HEK293 (cell line): Measurements from ENCODE around the gene NT5DC2.

Source experiments
- CTCF ChIA-PET: fragments of 350-600 bp; formaldehyde crosslinking; extraction: SDS; loops from one replicate; lab custom pipeline; 2021; ENCODE audit warnings: antibody characterized with exemption; lab: Yijun Ruan, JAX
- POLR2A ChIA-PET: fragments of 300-600 bp; formaldehyde crosslinking; extraction: SDS; loops from one replicate; lab custom pipeline; 2020; ENCODE audit warnings: antibody characterized with exemption, inconsistent platforms; lab: Yijun Ruan, JAX
- H3K27ac ChIP-seq: fragments of 200-500 bp; sonication (Bioruptor generic); 2 replicates; pipeline ENCODE4 v1.5.1; 2014; ENCODE audit warnings: low read depth, low read length, control low read depth, inconsistent platforms; ENCODE audit errors: extremely low read depth
- H3K36me3 ChIP-seq, 2 experiments: fragments of 200-500 bp in 1 of 2; sonication (Bioruptor generic) in 1 of 2; 1 replicate in 1 of 2; 2 replicates in 1 of 2; pipeline ENCODE4 v1.5.1; 2014 to 2017; ENCODE audit warnings: inconsistent platforms in 2 of 2, low read length in 2 of 2; ENCODE audit not compliant: control insufficient read depth in 2 of 2, insufficient read depth in 1 of 2
- H3K4me1 ChIP-seq: fragments of 200-500 bp; sonication (Bioruptor generic); 2 replicates; pipeline ENCODE4 v1.5.1; 2014; ENCODE audit warnings: mild to moderate bottlenecking, low read length, inconsistent platforms; ENCODE audit not compliant: control insufficient read depth, insufficient read depth
- H3K4me3 ChIP-seq: 2 replicates; pipeline ENCODE4 v1.5.1; 2011; ENCODE audit warnings: low read depth, mild to moderate bottlenecking, control low read depth, low read length, moderate library complexity
- H3K9me3 ChIP-seq: fragments of 200-500 bp; sonication (Bioruptor generic); 2 replicates; pipeline ENCODE4 v1.5.1; 2014; ENCODE audit warnings: low read depth, low read length, inconsistent platforms; ENCODE audit not compliant: control insufficient read depth, insufficient read depth
- BCL11A ChIP-seq: fragments of 450-650 bp; formaldehyde crosslinking; IDR thresholded peaks from 2 replicates; pipeline ENCODE4 v1.5.1; 2016; ENCODE audit warnings: low read depth, missing biosample characterization, missing genetic modification characterization
- KLF9 ChIP-seq: fragments of 450-650 bp; formaldehyde crosslinking; IDR thresholded peaks from 2 replicates; pipeline ENCODE4 v1.5.1; 2016; ENCODE audit warnings: missing biosample characterization, missing genetic modification characterization, low read depth
- MZF1 ChIP-seq: fragments of 450-650 bp; formaldehyde crosslinking; IDR thresholded peaks from 2 replicates; pipeline ENCODE4 v1.5.1; 2017; ENCODE audit warnings: missing biosample characterization, missing genetic modification characterization, borderline replicate concordance
- PRDM1 ChIP-seq: fragments of 450-650 bp; formaldehyde crosslinking; IDR thresholded peaks from 2 replicates; pipeline ENCODE4; 2016; ENCODE audit warnings: missing biosample characterization, missing genetic modification characterization
- ZBTB48 ChIP-seq: fragments of 450-650 bp; formaldehyde crosslinking; IDR thresholded peaks from 2 replicates; pipeline ENCODE4 v1.5.1; 2016; ENCODE audit warnings: missing biosample characterization, missing genetic modification characterization
- ZNF121 ChIP-seq: fragments of 450-650 bp; formaldehyde crosslinking; IDR thresholded peaks from 2 replicates; pipeline ENCODE4 v1.5.1; 2016; ENCODE audit warnings: missing biosample characterization, missing genetic modification characterization
- ZNF133 ChIP-seq: fragments of 450-650 bp; formaldehyde crosslinking; IDR thresholded peaks from 2 replicates; pipeline ENCODE4 v1.5.1; 2016; ENCODE audit warnings: missing biosample characterization, missing genetic modification characterization
- ZNF202 ChIP-seq: fragments of 450-650 bp; formaldehyde crosslinking; IDR thresholded peaks from 2 replicates; pipeline ENCODE4 v1.5.1; 2016; ENCODE audit warnings: missing biosample characterization, missing genetic modification characterization, borderline replicate concordance
- ZNF23 ChIP-seq: fragments of 450-650 bp; formaldehyde crosslinking; IDR thresholded peaks from 2 replicates; pipeline ENCODE4 v1.5.1; 2016; ENCODE audit warnings: missing biosample characterization, missing genetic modification characterization, borderline replicate concordance
- ZNF398 ChIP-seq: fragments of 450-650 bp; formaldehyde crosslinking; IDR thresholded peaks from 2 replicates; pipeline ENCODE4 v1.5.1; 2017; ENCODE audit warnings: missing biosample characterization, missing genetic modification characterization
- ZNF404 ChIP-seq: fragments of 450-650 bp; formaldehyde crosslinking; IDR thresholded peaks from 2 replicates; pipeline ENCODE4 v1.5.1; 2017; ENCODE audit warnings: missing biosample characterization, missing genetic modification characterization
- ZNF433 ChIP-seq: fragments of 450-650 bp; formaldehyde crosslinking; IDR thresholded peaks from 2 replicates; pipeline ENCODE4 v1.5.1; 2016; ENCODE audit warnings: missing biosample characterization, missing genetic modification characterization, low read depth
- ZNF530 ChIP-seq: fragments of 450-650 bp; formaldehyde crosslinking; IDR thresholded peaks from 2 replicates; pipeline ENCODE4 v1.5.1; 2016; ENCODE audit warnings: low read depth, missing biosample characterization, missing genetic modification characterization
- ZNF544 ChIP-seq: fragments of 450-650 bp; formaldehyde crosslinking; IDR thresholded peaks from 2 replicates; pipeline ENCODE4 v1.5.0; 2017; ENCODE audit warnings: missing biosample characterization, missing genetic modification characterization
- ZNF585B ChIP-seq: fragments of 450-650 bp; formaldehyde crosslinking; IDR thresholded peaks from 2 replicates; pipeline ENCODE4 v1.5.1; 2016; ENCODE audit warnings: missing biosample characterization, missing genetic modification characterization
- ZNF768 ChIP-seq: fragments of 450-650 bp; formaldehyde crosslinking; IDR thresholded peaks from 2 replicates; pipeline ENCODE4 v1.5.1; 2018; ENCODE audit warnings: missing biosample characterization, mild to moderate bottlenecking, missing genetic modification characterization
- ZNF792 ChIP-seq: fragments of 450-650 bp; formaldehyde crosslinking; IDR thresholded peaks from 2 replicates; pipeline ENCODE4 v1.5.1; 2016; ENCODE audit warnings: missing biosample characterization, missing genetic modification characterization
- ZSCAN16 ChIP-seq: fragments of 450-650 bp; formaldehyde crosslinking; IDR thresholded peaks from 2 replicates; pipeline ENCODE4 v1.5.1; 2016; ENCODE audit warnings: missing biosample characterization, missing genetic modification characterization
- TF ChIP-seq, protein P1 (sequence below): fragments of 450-650 bp; formaldehyde crosslinking; IDR thresholded peaks from 2 replicates; pipeline ENCODE4 v1.5.1; 2016; ENCODE audit warnings: missing biosample characterization, missing genetic modification characterization, borderline replicate concordance
- TF ChIP-seq, protein P2 (sequence below): fragments of 450-650 bp; formaldehyde crosslinking; IDR thresholded peaks from 2 replicates; pipeline ENCODE4 v1.5.1; 2017; ENCODE audit warnings: missing biosample characterization, missing genetic modification characterization
- TF ChIP-seq, protein P3 (sequence below): fragments of 450-650 bp; formaldehyde crosslinking; IDR thresholded peaks from 2 replicates; pipeline ENCODE4 v1.5.1; 2016; ENCODE audit warnings: missing biosample characterization, missing genetic modification characterization

The NT5DC2 gene

GRCh38 chr3:52520716-52521487 lies 12.8 kb downstream of the NT5DC2 start:
- Histone ChIP-seq H3K4me3 (no peak overlapping the region), H3K4me1 (no peaks in the 10 kb centered on the region), H3K27ac (no peak overlapping the region), H3K36me3 (peaks cover 0 to 25% of the 10 kb centered on the region in 2 experiments; a peak in 1 of 3 replicates), H3K9me3 (no peaks in the 10 kb centered on the region)
- TF ChIP-seq BCL11A (tag by site-specific recombination) (no peak), ZSCAN16 (tag by site-specific recombination) (no peak), KLF9 (no peak)
- ChIA-PET CTCF (no interaction called here), POLR2A (no interaction called here)

GRCh38 chr3:52520141-52520667 lies 13.5 kb downstream of the NT5DC2 start:
- TF ChIP-seq ZNF585B (tag by site-specific recombination) = no peak
- no peak for TF ChIP-seq ZNF792 (tag by site-specific recombination)
- TF ChIP-seq PRDM1 = no peak
- TF ChIP-seq ZNF133 (tag by site-specific recombination) = no peak
- TF ChIP-seq, protein P1, sequence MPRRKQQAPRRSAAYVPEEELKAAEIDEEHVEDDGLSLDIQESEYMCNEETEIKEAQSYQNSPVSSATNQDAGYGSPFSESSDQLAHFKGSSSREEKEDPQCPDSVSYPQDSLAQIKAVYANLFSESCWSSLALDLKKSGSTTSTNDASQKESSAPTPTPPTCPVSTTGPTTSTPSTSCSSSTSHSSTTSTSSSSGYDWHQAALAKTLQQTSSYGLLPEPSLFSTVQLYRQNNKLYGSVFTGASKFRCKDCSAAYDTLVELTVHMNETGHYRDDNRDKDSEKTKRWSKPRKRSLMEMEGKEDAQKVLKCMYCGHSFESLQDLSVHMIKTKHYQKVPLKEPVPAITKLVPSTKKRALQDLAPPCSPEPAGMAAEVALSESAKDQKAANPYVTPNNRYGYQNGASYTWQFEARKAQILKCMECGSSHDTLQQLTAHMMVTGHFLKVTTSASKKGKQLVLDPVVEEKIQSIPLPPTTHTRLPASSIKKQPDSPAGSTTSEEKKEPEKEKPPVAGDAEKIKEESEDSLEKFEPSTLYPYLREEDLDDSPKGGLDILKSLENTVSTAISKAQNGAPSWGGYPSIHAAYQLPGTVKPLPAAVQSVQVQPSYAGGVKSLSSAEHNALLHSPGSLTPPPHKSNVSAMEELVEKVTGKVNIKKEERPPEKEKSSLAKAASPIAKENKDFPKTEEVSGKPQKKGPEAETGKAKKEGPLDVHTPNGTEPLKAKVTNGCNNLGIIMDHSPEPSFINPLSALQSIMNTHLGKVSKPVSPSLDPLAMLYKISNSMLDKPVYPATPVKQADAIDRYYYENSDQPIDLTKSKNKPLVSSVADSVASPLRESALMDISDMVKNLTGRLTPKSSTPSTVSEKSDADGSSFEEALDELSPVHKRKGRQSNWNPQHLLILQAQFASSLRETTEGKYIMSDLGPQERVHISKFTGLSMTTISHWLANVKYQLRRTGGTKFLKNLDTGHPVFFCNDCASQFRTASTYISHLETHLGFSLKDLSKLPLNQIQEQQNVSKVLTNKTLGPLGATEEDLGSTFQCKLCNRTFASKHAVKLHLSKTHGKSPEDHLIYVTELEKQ = no peak
- TF ChIP-seq ZNF202 = no peak
- TF ChIP-seq ZNF121 (tag by site-specific recombination) = no peak
- TF ChIP-seq ZNF530 = no peak
- no peak for TF ChIP-seq ZNF544 (tag by site-specific recombination)
- TF ChIP-seq ZNF768 (tag by site-specific recombination) = no peak
- no peak for TF ChIP-seq MZF1 (tag by site-specific recombination)
- no peak for TF ChIP-seq ZNF398
- no peak for TF ChIP-seq ZNF433 (tag by site-specific recombination)
- TF ChIP-seq, protein P2, sequence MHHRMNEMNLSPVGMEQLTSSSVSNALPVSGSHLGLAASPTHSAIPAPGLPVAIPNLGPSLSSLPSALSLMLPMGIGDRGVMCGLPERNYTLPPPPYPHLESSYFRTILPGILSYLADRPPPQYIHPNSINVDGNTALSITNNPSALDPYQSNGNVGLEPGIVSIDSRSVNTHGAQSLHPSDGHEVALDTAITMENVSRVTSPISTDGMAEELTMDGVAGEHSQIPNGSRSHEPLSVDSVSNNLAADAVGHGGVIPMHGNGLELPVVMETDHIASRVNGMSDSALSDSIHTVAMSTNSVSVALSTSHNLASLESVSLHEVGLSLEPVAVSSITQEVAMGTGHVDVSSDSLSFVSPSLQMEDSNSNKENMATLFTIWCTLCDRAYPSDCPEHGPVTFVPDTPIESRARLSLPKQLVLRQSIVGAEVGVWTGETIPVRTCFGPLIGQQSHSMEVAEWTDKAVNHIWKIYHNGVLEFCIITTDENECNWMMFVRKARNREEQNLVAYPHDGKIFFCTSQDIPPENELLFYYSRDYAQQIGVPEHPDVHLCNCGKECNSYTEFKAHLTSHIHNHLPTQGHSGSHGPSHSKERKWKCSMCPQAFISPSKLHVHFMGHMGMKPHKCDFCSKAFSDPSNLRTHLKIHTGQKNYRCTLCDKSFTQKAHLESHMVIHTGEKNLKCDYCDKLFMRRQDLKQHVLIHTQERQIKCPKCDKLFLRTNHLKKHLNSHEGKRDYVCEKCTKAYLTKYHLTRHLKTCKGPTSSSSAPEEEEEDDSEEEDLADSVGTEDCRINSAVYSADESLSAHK = no peak
- no peak for TF ChIP-seq ZNF23 (tag by site-specific recombination)
- TF ChIP-seq ZNF404 (tag by site-specific recombination) = no peak
- no peak for TF ChIP-seq ZBTB48 (tag by site-specific recombination)
- TF ChIP-seq, protein P3, sequence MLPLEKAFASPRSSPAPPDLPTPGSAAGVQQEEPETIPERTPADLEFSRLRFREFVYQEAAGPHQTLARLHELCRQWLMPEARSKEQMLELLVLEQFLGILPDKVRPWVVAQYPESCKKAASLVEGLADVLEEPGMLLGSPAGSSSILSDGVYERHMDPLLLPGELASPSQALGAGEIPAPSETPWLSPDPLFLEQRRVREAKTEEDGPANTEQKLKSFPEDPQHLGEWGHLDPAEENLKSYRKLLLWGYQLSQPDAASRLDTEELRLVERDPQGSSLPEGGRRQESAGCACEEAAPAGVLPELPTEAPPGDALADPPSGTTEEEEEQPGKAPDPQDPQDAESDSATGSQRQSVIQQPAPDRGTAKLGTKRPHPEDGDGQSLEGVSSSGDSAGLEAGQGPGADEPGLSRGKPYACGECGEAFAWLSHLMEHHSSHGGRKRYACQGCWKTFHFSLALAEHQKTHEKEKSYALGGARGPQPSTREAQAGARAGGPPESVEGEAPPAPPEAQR (tag by site-specific recombination) = no peak
- CTCF ChIA-PET = no interaction called here
- POLR2A ChIA-PET = no interaction called here

More at GRCh38 chr3:52520141-52520667, 13.5 kb downstream of the NT5DC2 start:
- no peaks in the 10 kb centered on the region for H3K9me3 ChIP-seq
- peaks cover 0 to 18% of the 10 kb centered on the region in 2 experiments; a peak in 1 of 3 replicates for H3K36me3 ChIP-seq
- no peak overlapping the region for H3K4me3 ChIP-seq
- no peaks in the 10 kb centered on the region for H3K4me1 ChIP-seq
- no peak overlapping the region for H3K27ac ChIP-seq
